ELR (cell line): ENCODE measurements around the gene BMPR1A.
"Not testable (repeated sequence)": the region's sequence is repeated elsewhere in the genome, so short reads cannot be mapped to it uniquely, and the experiment has no call there.

ENCODE experiments used
- DNase-seq: peaks from one replicate; pipeline ENCODE4 v3.0.0-alpha.2; 2015; ENCODE audit warnings: low read depth

The BMPR1A gene

DNA sequence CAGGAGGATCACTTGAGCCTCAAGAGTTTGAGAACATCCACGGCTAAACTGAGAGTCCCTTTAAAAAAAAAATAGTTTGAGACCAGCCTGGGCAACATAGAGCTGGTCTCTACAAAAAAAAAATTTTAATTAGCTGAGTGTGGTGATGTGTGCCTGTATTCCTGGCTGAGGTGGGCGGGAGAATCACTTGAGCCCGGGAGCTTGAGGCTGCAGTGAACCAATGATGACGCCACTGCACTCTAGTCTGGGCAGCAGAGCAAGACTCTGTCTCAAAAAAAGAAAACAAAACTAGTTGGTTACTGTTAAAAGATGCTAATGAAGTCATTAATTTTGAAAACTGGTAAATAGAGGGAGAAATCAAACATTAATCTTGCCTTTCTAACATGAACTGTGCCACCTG lies 124.6 kb downstream of the BMPR1A start:
- no peak for DNase-seq

DNA sequence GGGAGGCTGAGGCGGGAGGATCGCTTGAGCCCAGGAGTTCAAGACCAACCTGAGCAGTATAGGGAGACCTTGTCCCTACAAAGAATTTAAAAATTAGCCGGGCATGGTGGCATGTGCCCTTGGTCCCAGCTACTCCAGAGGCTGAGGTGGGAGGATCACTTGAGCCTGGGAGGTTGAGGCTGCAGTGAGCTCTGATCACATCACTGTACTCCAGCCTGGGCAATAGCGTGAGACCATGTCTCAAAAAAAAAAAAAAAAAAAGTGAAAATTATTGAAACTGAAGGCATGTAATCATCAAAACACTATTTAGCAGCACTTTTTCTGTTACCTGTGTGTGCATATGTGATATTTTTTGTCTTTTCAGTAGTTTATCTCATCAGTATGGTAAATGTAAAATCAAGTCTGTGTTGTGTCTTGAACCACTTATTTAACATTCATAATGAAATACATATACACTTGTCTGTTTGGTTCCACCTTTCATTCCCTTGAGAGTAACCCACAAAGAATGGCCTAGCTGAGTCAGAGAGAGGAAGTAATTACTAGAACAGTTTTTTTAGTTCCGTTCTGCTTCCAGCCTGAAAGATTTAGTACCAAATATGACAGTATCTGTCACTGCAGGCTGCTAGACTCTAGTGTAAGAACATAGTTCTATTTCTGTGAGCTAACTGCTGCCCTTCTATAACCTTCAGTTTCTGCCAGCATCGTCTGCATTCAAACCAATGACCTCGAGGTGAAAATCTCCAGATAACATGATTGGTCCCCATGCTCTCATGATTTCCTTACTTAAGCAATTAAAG lies 132.4 kb downstream of the BMPR1A start:
- peak; percentile 80 for DNase-seq

DNA sequence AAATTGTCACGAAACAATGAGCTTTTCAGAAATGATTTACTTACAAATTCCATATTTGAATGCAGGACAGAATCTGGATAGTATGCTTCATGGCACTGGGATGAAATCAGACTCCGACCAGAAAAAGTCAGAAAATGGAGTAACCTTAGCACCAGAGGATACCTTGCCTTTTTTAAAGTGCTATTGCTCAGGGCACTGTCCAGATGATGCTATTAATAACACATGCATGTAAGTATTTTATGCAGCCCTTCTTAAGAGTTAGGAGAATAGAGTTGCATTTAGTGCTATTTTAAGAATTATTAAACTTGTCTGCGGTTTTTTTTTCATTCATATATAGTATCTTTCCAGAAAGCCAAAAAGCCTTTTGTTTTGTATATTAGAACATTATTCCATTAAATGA lies 133.6 kb downstream of the BMPR1A start:
- DNase-seq, result no peak

DNA sequence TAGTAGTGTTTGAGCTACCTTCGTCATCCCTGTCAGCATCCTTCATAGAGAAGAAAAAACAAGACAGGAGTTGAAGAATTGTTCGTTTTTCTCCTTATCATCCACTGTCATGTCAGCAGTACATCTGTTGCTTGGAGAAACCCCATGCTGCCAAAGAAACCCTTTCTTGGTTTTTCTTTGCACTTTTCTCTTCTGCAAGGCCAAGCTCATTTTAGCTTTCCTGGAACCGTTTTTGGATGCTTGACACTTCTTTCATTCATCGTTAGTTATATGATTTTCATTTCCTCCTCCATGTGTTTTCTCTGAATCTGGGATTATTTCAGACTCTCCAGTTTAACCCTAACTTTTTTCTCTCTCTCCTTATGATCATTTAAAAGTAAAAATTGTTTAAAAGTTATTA lies 142.1 kb downstream of the BMPR1A start:
- DNase-seq, result no peak

DNA sequence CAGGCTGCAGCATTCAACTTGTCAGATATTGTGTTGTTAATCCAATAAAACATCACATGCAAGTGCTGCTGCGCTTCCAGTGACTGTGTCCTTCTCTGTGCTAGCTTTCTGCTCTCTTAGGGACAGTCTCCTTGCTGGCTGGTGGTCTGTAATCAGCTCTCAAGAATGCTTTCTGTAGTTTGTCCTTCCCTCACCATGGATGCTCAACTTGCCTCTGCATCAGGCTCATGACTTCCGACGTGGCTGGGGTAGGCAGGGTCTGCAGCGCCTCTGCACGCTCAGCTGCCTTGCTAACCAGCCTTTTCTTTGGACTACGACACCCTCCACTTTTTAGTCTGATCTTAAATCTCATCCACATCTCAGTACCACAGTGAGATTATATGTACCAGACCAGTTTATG lies 142.7 kb downstream of the BMPR1A start:
- no peak for DNase-seq

DNA sequence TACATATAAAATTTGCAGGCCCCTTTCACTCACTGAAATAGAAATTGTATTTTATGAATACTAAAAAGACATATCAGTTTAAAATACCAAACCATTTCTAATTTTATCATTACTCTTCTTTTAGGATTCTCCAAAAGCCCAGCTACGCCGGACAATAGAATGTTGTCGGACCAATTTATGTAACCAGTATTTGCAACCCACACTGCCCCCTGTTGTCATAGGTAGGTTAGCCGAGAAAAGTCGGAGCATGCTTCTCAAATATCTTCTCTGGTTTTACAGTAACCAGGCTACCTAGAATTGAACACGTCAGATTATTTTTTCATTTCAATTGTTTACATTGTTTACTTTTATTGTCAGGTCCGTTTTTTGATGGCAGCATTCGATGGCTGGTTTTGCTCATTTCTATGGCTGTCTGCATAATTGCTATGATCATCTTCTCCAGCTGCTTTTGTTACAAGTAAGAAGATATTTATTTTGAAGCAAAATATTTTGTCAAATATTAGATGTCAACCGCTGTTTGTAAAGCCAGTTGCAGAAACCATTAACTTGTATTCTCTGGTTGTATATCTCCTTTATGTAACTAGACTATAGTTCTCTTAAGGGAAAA lies 143.4 kb downstream of the BMPR1A start:
- peak; percentile 75 for DNase-seq

DNA sequence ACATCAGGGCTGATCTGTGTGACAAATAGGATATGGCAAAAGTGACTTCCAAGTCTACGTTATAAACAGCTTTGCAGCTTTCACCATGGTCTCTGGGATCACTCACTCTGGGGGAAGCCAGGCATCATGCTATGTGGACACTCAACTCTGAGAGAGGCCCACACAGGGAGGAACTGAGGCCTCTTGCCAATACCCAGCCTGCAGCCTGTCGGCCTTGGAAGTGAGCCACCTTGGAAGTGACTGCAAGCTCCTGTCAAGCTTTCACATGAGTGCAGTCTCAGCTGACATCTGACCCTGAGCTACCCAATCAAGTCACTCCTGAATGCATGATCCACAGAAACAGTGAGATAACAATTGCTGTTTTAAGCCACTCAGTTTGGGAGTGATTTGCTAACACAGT lies 144.5 kb downstream of the BMPR1A start:
- DNase-seq, result no peak

DNA sequence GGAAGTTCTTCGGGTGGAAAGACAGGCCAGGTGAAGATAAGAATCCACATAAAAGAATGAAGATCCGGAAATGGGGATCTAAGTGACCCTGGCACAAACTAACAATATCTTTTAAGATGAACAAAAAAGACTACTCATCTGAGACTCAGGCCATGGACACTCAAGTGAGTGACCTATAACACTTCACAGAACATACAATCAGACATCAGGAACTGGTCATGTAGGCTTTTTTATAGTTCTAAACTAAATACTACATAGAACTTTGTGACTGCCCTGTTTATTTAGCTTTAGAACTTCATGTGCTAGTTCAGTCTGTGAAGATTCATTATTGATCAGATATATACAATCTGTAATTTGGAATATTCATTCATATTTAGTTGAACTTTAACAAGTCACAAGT lies 148.2 kb downstream of the BMPR1A start:
- no peak for DNase-seq

DNA sequence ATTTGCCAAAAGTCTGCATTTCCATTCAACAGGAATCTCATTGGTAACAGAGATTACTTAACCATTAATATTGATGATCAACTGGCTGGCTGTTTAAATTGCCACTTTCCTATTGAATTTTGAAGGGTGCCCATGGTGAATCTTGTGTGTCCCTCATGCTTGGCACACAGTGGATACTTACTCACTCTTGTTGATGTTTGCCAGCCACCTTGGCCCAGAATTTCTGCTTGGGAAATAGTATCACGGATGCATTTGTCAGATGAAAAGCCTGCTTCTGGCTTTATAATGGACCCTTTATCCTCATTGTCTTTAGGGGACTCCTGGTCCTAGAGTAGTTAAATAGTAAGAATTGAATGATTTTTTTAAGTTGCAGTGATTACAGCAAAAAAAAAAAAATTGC lies 149.0 kb downstream of the BMPR1A start:
- no peak for DNase-seq

DNA sequence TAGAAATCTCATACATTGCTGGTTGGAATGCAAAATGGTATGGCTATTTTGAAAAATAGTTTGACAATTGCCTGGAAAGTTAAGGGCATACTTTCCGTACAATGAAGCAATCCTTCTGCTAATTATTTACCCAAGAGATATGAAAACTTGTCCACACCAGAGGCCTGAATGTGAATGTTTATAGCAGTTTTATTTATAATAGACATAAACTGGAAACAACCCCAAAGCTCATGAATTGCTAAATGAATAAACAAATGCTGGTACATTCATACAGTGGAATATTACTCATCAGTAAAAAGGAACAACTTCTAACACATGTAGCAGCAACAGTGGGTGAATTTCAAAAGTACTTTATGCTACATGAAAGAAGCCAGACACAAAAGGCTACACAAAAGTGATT lies 158.3 kb downstream of the BMPR1A start:
- DNase-seq, result no peak

DNA sequence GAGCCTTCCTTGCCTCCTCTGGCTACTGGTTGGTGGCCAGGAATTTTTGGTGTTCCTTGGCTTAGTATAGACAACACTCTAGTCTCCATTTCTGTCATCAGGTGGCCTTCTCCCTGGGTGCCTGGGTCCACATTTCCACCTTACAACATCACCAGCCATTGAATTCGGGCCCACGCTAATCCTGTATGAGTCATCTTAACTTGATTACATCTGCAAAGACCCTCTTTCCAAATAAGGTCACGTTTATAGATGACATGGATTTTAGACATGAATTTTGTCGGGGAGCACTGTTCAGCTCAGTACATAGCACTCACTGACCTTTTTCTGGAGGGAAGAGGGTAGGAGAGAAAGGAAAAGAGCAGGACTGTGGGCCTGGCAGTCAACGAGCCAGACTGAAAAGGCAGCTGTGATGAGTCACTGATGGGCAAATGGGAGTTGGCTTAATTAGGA lies 161.6 kb downstream of the BMPR1A start:
- peak; percentile 38 for DNase-seq

DNA sequence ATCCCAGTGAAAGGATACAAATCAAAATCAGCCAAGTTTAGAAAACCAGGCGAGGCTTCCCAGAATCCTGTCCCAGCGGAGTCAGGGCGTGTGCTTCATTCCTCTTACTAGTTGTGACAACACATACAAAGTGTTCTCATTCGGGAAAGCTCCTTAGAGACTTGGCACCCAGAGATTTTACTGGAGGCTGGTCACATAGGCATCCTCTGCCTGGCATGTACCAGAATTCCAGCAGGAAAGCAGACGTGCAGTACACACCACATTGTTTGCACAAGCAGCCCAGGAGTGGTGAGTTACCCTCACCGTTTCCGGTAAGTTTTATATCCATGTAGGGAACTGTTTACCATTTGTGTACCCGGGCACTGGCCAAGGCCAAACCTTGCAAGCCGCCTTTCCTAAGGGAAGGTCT lies 166.1 kb downstream of the BMPR1A start:
- DNase-seq, result no peak

DNA sequence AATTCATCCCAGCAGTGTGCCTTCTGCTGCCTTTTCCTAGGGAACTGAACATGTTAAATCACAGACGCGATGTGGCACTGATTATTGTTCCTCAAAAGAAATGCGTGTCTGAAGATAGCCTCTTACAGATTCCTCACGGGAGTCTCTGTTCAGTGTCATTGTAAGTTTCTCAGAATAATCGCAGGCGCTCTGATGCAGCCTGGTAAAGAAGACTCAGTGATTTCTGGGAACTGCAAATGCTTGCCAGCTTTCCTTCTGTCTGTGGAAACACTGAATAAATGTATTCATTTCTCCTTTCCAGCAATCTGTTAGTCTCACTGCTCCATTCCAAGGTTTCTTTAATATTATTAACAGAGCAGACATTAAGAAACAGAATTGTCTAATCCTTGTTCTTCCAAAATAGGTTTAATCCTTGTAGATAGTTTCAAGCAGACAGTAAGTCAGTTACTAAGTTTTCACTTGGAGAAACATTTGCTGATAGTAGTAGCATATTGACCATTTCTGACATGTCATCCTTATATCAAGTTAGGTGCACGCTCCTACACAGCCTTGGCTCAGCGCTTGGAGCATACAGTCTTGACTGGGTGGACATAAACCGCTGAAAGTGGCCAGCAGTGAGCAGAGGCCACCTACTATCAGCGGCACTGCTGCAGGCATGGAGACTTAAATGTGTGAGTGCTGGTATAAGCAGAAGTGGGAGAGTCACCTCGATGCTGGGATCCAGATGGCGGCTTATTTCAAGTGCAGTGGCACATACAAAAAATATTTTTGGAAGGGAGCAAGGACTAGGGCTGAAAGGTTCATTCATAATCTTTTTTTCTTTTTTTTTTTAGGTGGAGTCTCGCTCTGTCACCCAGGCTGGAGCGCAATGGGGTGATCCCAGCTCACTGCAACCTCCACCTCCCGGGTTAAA lies 173.3 kb downstream of the BMPR1A start:
- DNase-seq, result no peak

DNA sequence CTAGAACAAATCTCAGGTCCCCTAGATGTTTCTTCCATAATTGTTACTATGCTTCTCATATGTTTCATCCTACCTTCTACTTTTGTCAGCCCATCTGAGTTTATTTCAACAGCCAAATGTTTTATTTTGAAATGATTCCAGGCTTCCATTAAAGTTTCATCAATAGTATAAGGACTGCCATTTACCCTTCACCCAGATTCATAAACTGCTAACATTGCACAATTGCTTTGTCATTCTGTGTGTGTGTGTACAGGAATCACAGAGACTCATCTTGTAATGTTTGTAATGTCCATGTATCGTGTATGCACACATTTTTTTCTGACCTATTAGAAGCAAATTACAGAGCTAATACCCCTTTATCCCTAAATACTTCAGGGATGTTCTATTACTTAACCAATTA lies 175.5 kb downstream of the BMPR1A start:
- DNase-seq, result no peak

DNA sequence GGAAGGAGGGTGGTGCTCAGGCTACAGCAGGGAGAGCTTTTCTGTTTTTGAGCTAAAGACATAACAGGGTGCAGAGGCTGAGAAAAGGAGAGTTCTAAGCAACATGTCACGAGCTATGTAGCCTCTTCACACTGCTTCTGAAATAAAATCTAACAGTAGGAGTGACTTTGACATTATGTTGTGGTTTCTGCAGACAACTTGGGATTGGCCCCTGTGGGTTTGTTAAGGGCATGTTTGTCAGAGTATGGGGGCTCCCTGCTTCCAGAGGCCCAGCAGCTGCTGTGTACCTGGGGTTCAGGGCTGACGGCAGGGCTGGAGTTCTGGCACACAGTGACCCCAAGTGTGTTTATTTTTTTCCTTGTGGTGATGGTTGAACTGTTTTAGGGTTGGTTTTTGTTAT lies 176.3 kb downstream of the BMPR1A start:
- no peak for DNase-seq

DNA sequence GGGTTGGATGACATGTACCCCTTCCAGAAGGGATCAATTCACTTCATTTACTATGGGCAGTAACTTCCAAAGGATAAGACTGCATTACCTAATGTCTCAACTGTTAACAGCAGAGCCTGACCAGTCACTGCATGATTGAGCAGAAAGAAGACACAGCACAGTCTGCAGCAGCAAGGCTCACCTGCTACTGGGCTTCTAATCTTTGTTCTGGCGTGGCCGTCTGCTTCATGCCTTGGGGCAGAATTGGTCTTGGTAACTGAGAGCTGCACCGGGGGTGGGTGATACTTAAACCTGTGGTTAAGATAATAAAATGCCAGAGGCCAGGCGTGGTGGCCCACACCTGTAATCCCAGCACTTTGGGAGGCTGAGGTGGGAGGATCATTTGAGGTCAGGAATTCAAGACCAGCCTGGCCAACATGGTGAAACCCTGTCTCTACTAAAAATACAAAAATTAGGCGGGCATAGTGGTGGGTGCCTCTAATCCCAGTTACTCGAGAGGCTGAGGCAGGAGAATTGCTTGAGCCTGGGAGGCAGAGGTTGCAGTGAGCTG lies 177.8 kb downstream of the BMPR1A start:
- not testable (repeated sequence) for DNase-seq

DNA sequence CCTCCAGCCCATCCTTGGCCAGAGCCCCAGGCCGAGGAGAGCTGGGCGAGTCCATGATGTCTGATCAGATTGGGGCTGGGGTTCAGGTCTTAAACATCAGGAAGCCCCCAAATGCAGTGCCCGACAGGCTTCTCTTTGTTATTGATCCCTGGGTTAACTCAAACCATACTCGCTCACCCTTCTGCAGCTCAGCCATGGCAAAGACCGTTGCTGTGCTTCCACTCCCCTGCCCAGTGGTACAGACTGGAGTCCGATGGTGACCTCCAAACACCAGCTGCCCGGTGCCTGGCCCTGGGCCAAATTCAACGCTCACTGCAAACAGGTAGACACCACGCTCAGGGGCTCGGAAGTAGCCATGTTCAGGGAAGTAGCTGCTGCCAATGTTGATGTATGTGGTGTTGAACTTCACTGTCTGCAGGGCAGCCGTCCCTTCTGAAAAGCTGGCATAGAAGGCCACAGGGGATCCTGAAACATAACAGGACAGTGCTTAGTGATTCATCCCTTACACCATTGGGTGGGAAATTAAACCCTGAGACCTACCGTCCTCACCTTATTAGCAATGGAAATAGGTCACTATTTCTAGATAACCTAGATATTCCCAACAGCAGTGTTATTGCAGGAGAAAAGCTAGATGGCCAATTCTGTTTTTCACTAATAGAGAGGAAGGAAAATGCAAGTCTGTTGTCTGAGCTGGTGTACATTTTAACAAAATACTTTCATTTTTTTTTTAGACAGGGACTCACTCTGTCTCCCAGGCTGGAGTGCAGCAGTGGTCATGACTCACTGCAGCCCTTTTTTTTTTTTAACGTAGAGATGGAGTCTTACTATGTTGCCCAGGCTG lies 180.5 kb downstream of the BMPR1A start:
- peak; percentile 55 for DNase-seq

DNA sequence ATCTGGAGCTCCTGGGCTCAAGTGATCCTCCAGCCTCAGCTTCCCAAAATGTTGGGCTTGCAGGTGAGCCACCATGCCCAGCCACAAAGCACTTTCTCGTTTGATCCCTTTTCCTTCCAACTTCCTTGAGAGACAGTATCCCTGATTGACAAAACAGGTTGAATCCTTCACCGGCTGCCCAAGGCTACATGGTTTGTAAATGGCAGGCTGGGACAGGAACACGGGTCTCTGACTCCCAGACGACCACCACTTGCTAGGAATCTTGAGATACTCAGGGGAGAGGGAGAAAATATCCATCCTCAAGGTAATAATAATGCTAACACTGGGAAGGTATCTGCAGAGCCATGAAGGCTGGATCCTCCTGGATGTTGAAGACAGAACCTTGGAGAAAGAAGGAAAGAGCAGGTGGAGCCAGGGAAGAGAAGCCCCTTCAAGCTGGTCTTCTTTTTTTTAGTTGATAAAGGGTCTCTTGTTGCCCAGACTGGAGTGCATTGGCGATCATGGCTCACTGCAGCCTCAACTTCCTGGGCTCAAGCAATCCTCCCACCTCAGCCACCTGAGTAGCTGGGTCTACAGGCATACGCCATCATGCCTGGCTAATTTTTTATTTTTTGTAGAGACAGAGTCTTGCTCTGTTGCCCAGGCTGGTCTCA lies 181.2 kb downstream of the BMPR1A start:
- no peak for DNase-seq

DNA sequence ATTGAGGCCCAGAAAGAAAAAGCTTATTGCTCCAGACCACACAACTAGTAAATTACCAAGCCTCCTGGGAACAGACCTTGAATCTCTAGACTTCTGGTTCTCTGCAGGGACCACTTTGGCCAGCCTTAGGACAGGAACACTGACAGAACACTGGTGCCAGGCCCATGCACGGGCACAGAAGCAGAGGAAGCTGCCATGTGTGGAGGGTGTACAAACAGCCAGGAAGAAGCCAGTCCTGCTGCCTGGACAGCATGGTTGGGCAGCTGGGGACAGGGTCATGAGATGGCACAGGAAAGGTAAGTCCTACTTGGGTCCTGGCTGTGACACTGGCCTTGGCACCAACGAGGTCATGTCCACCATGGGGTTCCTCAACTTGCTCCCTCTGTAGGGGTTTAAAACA lies 181.8 kb downstream of the BMPR1A start:
- DNase-seq, result no peak

DNA sequence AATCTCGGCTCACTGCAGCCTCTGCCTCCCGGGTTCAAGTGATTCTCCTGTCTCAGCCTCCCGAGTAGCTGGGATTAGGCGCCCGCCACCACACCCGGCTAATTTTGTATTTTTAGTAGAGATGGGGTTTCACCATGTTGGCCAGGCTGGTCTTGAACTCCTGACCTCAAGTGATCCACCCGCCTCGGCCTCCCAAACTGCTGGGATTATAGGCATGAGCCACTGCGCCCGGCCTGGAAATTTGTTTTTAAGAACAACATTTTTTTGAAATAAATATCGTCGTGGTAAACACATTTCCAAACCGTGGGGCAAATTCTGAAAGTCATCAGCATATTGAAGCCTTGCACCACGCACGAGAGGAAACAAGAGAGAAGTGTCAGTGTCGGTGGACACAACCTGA lies 183.7 kb downstream of the BMPR1A start:
- not testable (repeated sequence) for DNase-seq

DNA sequence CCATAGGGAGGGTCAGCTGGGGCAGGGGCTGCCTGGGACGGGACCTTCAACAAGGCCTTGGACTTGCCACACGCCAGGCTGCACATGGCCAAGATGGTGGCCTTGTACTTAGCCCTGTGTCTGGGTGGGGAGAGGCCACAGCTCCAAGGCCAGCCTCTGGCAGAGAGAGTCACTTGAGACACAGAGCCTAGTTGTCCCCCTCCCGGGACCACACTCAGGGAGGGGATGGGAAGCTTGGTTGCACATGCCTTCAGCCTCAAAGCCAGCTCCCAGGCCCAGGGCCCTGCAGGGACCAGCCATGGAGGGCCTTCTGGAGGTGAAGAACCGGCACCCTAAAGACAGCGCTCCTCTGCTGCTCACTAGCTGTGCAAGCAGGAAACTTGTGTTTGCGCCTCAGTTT lies 184.3 kb downstream of the BMPR1A start:
- no peak for DNase-seq
